GM21576 (cell line): ENCODE data around the gene ASTN2.
"Not testable (repeated sequence)": the region's sequence is repeated elsewhere in the genome, so short reads cannot be mapped to it uniquely, and the experiment has no call there.

ENCODE experiments used
- ATAC-seq: cut with Tn5 transposase; IDR thresholded peaks from one replicate; pipeline ENCODE4 v1.9.1; 2021; ENCODE audit warnings: mild to moderate bottlenecking, moderate library complexity; ENCODE audit not compliant: unreplicated experiment

The ASTN2 gene

GRCh38 chr9:116898131-116898530 is 516.7 kb downstream of the ASTN2 start:
- not testable (repeated sequence) for ATAC-seq

DNA sequence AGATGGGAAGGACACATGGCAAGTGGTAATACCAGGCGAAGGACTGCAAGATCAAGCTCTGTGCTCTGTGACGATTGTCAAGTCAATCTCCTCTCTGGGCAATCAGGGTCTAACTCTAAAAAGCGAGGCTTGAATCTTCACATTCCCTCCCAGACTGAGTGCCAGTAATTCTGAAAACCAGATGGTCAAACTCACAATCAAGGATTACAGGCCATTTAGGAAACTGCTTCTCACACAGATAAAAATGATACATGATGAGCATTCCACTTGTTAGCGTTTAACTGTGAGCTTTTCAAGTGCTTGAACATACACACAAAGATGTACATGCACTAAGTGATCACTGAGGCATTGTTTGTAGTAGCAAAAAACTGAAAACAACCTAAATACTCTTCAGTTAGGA is 517.7 kb downstream of the ASTN2 start:
- ATAC-seq, result no peak

- no peak for ATAC-seq
Measured at GRCh38 chr9:116895961-116896360, 518.9 kb downstream of the ASTN2 start.

GRCh38 chr9:116891424-116891823 is 523.4 kb downstream of the ASTN2 start:
- no peak for ATAC-seq

- ATAC-seq, result not testable (repeated sequence)
Measured at GRCh38 chr9:116888476-116888875, 526.4 kb downstream of the ASTN2 start.

DNA sequence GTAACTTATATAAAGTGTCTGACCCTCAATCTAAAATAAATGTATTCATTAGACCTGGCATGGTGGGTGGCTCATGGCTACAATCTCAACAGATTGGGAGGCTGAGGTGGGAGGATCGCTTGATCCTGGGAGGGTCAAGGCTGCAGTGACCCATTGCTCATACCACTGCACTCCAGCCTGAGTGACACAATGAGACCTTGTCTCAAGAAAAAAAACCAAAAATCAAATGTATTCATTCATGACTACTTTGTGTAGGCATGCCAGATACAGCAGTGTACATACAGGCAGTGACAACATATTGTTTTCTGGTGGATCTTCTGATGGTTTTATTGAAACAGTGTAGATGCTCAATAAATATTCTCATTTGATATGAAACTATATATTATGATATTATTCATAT is 526.8 kb downstream of the ASTN2 start:
- ATAC-seq, result no peak

DNA sequence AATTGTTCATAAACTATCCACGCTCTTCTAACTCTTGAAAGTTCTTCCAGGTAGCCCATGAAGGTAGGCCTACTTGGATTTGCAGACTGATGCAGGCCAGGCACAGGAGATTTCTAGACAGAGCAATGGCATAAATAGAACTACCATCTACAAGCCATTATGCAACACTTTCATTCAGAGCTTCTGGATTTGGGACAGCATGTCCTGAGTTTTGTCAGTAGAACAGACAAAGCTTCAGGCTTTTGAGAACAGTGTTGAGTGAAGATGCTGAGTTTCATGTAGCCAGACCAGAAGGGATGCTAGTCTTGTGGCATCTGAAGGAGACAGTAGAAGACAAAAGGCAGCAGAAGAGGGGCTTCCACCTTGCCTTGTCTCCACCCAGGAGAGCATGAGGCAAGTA is 531.2 kb downstream of the ASTN2 start:
- no peak for ATAC-seq

GRCh38 chr9:116877072-116877471 is 537.8 kb downstream of the ASTN2 start:
- no peak for ATAC-seq

DNA sequence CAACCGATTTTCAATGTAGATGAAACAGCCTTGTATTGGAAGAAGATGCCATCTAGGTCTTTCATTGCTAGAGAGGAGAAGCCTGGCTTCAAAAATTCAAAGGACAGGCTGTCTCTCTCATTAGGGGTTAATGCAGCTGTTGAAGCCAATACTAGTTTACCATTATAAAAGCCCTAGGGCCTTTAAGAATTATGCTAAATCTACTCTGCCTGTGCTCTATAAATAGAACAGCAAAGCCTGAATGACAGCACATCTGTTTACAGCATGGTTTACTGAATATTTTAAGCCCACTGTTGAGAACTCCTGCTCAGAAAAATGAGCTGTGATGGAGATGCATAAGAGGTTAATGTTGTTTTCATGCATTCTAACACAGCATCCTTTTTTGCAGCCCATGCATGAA is 539.3 kb downstream of the ASTN2 start:
- no peak for ATAC-seq

- no peak for ATAC-seq
Measured at GRCh38 chr9:116873937-116874914, 540.6 kb downstream of the ASTN2 start.

- no peak for ATAC-seq
Measured at GRCh38 chr9:116873491-116873890, 541.4 kb downstream of the ASTN2 start.

DNA sequence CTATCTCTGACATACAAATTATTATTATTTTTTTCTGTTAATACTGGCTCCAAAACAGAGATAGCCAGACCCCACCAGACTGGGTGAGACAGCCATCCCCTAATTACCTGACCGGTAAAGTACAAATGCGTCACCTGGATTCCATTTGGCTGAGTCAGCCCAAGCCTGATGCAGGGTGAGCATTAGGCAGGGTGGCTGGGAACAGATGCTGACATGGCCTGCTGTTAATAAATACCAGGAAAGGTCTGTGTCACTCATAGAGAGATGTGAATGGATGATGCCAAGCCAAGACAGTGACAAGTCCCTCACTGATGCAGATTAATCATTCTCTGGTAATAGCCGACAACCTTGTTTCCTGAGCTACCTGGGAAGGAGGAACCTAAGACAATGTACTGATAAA is 544.3 kb downstream of the ASTN2 start:
- no peak for ATAC-seq

- ATAC-seq, result no peak
Measured at GRCh38 chr9:116868201-116868600, 546.7 kb downstream of the ASTN2 start.

DNA sequence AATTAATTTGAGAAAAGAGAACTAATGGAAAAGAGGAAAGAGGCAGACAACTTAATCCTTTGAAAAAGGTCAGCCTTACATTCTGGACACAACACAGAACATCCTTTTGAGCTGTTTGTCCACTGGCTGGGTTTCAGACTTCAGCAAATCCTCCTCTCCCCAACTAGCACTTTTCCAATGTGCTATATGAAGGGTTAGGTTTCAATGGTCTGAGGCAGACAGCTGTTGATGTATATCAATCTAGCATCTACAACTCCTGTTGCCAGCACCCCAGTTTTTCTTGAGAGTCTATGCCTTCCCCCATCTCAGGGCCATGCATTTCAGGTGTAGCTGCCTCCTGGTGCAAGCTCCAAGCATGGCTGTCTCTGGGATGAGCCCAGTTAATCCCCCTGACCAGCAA is 553.5 kb downstream of the ASTN2 start:
- no peak for ATAC-seq

GRCh38 chr9:116860509-116861120 is 554.2 kb downstream of the ASTN2 start:
- ATAC-seq, result peak; percentile 67

- no peak for ATAC-seq
Measured at GRCh38 chr9:116859763-116860162, 555.1 kb downstream of the ASTN2 start.

GRCh38 chr9:116857321-116857720 is 557.5 kb downstream of the ASTN2 start:
- no peak for ATAC-seq

DNA sequence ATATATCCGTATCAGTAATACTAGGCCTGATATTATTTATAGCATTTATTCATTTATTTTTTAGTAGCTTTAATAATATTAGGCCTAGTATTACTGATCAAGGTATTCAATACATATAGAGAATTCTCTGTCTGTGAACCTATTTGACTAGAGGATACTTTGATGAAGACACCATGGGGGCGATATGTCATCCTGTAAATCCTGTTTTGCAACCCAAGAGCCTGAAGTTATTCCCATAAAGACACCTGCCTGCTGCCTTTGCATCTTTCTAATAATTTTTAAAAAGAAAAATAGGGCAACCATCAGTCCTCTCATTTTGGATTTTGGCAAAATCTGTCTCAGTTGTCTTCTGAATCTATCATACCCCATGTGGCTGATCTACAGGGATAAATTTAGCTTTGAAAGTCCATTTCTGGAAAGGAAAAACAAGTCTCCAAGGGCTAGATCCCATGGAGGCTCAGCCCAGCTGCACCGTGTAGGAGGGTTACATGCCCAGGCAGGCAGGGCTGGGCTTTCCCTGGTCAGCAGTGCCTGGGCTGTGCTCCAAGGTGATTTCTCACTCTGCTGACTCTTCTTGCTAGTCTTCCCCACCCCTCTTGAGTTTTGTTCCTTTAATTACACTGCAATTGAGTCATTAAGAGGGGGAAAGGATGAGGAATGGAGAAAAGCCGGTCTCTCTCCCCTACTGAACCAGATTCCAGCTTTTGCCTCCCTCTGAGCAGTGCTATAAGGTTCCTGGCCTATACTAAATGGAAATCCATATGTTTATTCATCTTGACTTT is 558.8 kb downstream of the ASTN2 start:
- no peak for ATAC-seq

- ATAC-seq, result no peak
Measured at GRCh38 chr9:116849721-116850120, 565.1 kb downstream of the ASTN2 start.

DNA sequence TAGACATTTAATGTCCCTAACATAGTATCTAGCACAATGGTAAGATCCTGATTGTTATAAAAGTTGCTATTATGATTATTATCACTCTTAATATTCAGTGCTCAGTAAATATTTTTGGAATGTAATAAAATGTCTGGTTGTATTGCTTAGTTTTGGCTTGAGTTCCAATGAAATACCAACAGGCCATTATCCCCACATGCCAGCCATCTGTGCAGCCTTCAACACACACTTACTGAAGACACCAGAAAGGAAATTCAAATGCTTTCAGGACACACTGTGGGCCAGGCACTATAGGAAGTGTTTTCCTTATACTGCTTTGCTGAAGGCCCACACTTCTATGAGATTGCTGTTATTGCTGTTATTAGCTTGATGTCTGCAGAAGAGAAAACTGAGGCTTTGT is 570.2 kb downstream of the ASTN2 start:
- ATAC-seq, result no peak

DNA sequence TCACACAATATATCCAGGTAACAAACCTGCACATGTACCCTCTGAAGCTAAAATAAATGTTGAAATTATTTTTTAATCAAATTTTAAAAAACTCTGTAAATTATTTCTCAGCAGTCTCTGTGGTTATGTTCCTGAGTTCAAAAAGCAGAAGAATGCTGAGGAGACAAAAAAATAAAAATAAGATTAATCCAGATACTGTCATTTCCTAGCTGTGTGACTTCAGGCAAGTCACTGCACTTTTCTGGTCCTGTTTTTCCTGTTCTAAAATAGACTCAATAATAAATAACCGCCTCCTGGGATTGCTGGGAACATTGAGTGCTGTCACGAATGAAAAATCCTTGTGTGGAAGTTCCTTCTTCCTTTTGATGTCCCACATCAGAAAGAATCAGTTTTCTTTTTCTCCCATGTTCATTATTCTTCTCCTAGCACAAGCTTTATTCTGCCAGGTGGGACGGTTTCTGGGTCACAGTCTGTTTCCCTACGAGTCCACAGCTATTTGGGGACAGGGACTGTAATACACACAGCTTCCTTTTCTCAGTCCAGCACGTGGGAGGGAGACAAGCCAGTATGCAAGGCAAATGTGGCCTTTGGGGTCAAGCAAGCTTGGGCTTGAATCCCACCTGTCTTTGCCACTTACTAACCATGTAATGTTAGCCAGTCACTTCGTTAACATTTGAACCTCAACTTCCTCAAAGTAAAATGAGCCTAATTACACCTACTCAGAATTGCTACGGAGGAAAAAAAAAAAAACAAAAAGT is 570.8 kb downstream of the ASTN2 start:
- no peak for ATAC-seq
